Smooth muscle cell (in vitro differentiated cells): ENCODE data around the gene GYS2. TPM values are rescaled to one million over a fixed set of nuclear protein-coding genes. Genes with fewer than 3 reads are reported as not detected.
"Not testable (repeated sequence)": the region's sequence is repeated elsewhere in the genome, so short reads cannot be mapped to it uniquely, and the experiment has no call there.

Source experiments
- DNase-seq: peaks from one replicate; lab custom pipeline; 2025; ENCODE audit not compliant: unreplicated experiment; lab: John Stamatoyannopoulos, UW
- H2AFZ ChIP-seq: fragments of 200-600 bp; sonication (generic); 2 replicates; pipeline ENCODE4 v1.6.0; 2016; ENCODE audit warnings: antibody characterized with exemption, low read depth, mild to moderate bottlenecking
- H3F3A ChIP-seq: fragments of 200-600 bp; sonication (generic); 2 replicates; pipeline ENCODE4 v1.6.0; 2017; ENCODE audit warnings: antibody characterized with exemption, low read depth
- H3K27ac ChIP-seq: fragments of 200-600 bp; sonication (generic); 2 replicates; pipeline ENCODE4 v1.5.1; 2016; ENCODE audit warnings: low read depth, mild to moderate bottlenecking
- H3K27me3 ChIP-seq: fragments of 200-600 bp; sonication (generic); 2 replicates; pipeline ENCODE4 v1.6.1; 2016; ENCODE audit warnings: low read depth, mild to moderate bottlenecking
- H3K36me3 ChIP-seq: fragments of 200-600 bp; sonication (generic); 2 replicates; pipeline ENCODE4 v1.5.1; 2016; ENCODE audit warnings: low read depth
- H3K4me1 ChIP-seq: fragments of 200-600 bp; sonication (generic); 2 replicates; pipeline ENCODE4 v1.5.1; 2016; ENCODE audit warnings: low read depth
- H3K4me2 ChIP-seq: fragments of 200-600 bp; sonication (generic); 2 replicates; pipeline ENCODE4 v1.6.0; 2016; ENCODE audit warnings: mild to moderate bottlenecking
- H3K4me3 ChIP-seq: fragments of 200-600 bp; sonication (generic); 2 replicates; pipeline ENCODE4 v1.5.1; 2016; ENCODE audit warnings: mild to moderate bottlenecking
- H3K79me2 ChIP-seq: fragments of 200-600 bp; sonication (generic); 2 replicates; pipeline ENCODE4 v1.6.0; 2016; ENCODE audit warnings: low read depth, mild to moderate bottlenecking
- H3K9ac ChIP-seq: fragments of 200-600 bp; sonication (generic); 2 replicates; pipeline ENCODE4 v1.6.0; 2016; ENCODE audit warnings: low read depth
- H3K9me3 ChIP-seq: fragments of 200-600 bp; sonication (generic); replicated peaks from 2 replicates; pipeline ENCODE4 v1.5.1; 2016; ENCODE audit warnings: low read depth
- H4K20me1 ChIP-seq: fragments of 200-600 bp; sonication (generic); 2 replicates; pipeline ENCODE4 v1.6.0; 2016; ENCODE audit warnings: low read depth
- WGBS: methylation state at CpG from one replicate; pipeline ENCODE4 v1.1.7; 2016; ENCODE audit warnings: low lambda C conversion rate; 5-methylcytosine and 5-hydroxymethylcytosine counted together
- polyA plus RNA-seq: library from polyadenylated mRNA; unstranded; fragments of >200 nt; fragmentation: Nextera tagmentation; extraction: Ambion mirVana; gene quantifications from 2 replicates; pipeline ENCODE4 v1.2.1, GENCODE V29; 2016
- total RNA-seq: library from RNA; depleted of rRNA; stranded (reverse); fragments of >200 nt; gene quantifications from 2 replicates; pipeline ENCODE4 v1.2.3, GENCODE V29; 2014
- TF ChIP-seq, protein P1 (sequence below): fragments of 200-600 bp; sonication (generic); IDR thresholded peaks from 2 replicates; pipeline ENCODE4 v1.5.1; 2017; ENCODE audit warnings: borderline replicate concordance, mild to moderate bottlenecking, antibody characterized with exemption; ENCODE audit not compliant: insufficient read depth, poor library complexity, severe bottlenecking

Gene GYS2
- total and polyA plus RNA-seq, 2 experiments from 2014 or later, result not detected

DNA sequence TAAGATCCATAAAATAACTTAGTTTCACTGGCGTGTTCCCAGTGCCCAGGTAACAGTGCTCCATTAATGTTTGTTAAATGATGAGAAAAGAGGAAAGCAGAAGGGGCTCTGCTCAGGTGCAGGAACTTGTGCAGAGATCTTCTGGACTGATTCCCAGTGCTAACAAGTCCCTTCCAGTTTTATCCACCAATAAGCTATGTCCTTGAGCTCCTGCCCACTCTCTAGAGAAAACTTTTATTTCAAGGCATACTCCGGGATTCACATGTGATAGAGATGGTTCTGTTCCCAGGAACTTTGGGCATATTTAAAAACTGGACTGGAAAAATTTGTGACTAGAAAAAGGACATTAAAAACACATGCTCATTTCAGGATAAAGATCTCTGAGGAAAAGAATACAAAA, 1.9 kb downstream of the GYS2 start:
- DNase-seq, result no peak
- no peaks in the 10 kb centered on the region for H4K20me1 ChIP-seq
- no peaks in the 10 kb centered on the region for H3K4me1 ChIP-seq
- H3K27ac ChIP-seq, result no peak overlapping the region
- no peaks in the 10 kb centered on the region for H3K27me3 ChIP-seq
- 97% methylated on average over 2 of the region's 2 CpGs for WGBS
- H3K4me3 ChIP-seq, result no peak overlapping the region
- no peaks in the 10 kb centered on the region for H3K36me3 ChIP-seq
- TF ChIP-seq, protein P1, sequence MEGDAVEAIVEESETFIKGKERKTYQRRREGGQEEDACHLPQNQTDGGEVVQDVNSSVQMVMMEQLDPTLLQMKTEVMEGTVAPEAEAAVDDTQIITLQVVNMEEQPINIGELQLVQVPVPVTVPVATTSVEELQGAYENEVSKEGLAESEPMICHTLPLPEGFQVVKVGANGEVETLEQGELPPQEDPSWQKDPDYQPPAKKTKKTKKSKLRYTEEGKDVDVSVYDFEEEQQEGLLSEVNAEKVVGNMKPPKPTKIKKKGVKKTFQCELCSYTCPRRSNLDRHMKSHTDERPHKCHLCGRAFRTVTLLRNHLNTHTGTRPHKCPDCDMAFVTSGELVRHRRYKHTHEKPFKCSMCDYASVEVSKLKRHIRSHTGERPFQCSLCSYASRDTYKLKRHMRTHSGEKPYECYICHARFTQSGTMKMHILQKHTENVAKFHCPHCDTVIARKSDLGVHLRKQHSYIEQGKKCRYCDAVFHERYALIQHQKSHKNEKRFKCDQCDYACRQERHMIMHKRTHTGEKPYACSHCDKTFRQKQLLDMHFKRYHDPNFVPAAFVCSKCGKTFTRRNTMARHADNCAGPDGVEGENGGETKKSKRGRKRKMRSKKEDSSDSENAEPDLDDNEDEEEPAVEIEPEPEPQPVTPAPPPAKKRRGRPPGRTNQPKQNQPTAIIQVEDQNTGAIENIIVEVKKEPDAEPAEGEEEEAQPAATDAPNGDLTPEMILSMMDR, result no peak
- H3K4me2 ChIP-seq, result no peak overlapping the region
- no peak overlapping the region for H3K9ac ChIP-seq
- no peak overlapping the region for H2AFZ ChIP-seq
- no peaks in the 10 kb centered on the region for H3F3A ChIP-seq
- H3K79me2 ChIP-seq, result no peaks in the 10 kb centered on the region
- no peaks in the 10 kb centered on the region for H3K9me3 ChIP-seq

DNA sequence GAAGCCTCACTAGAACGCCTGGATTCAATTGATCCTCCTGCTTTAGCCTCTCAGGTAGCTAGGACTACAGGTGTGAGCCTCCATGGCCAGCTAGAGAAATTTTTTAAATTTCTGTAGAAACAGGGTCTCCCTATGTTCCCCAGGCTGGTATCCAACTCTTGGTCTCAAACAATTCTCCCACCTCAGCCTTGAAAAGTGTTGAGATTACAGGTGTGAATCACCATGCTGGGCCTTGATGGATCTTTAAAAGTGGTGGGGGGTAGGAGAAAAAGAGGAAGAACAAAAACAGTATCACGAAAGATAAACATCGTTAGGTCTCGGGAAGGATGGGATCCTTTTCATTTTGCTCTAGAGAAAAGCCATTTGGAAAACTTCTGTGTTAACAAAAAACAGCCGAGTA, 4.5 kb downstream of the GYS2 start:
- no peaks in the 10 kb centered on the region for H3K79me2 ChIP-seq
- TF ChIP-seq, protein P1, result no peak
- DNase-seq, result no peak
- no peak overlapping the region for H3K27ac ChIP-seq
- H3K4me3 ChIP-seq, result no peak overlapping the region
- no peaks in the 10 kb centered on the region for H3F3A ChIP-seq
- H3K4me1 ChIP-seq, result no peaks in the 10 kb centered on the region
- 82% methylated on average over 5 of the region's 5 CpGs for WGBS
- H3K27me3 ChIP-seq, result no peaks in the 10 kb centered on the region
- no peaks in the 10 kb centered on the region for H3K9me3 ChIP-seq
- no peak overlapping the region for H3K4me2 ChIP-seq
- no peak overlapping the region for H3K9ac ChIP-seq
- H2AFZ ChIP-seq, result no peak overlapping the region
- no peaks in the 10 kb centered on the region for H4K20me1 ChIP-seq
- no peaks in the 10 kb centered on the region for H3K36me3 ChIP-seq

DNA sequence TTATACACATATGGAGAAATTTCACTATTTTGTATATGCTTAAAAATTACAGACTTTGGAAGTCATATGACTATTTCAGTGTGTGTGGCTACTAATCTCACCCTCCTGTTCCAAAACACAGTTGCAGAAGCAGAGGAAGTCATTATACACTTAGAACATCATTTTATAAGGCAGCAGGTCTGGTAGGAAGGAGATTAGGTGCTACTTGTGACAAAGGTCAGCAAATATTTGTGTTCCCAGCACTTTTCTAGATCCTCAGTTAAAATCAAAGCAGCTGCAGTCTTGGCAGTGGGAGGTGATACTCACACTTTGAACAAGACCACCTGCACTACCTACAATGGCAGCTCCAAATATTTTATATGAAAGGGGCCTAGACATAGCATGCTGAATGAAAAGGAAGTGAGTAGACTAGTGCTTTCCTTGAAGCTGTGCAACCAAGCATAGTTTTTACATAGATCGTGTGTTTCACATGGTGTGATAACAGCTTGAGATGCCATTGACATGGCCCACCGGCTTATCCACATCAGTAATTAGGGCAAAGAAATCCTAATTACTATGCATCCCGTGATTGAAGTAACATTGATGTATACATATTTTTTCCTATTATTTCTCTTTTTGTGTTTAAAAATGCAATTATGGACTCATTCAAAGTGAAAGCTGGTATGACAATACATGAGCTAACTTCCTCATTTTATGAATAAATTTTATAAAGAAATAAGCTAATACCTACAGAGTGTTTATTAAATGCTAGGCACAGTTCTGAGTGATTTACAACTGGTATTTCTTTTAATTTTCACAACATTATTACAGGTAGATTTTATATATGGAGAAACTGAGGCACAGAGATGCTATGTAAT, 5.3 kb downstream of the GYS2 start:
- Histone ChIP-seq H4K20me1 (no peaks in the 10 kb centered on the region), H3K4me1 (no peaks in the 10 kb centered on the region), H3K9me3 (no peaks in the 10 kb centered on the region), H3K27me3 (no peaks in the 10 kb centered on the region), H3K4me2 (no peak overlapping the region), H3K27ac (no peak overlapping the region), H2AFZ (no peak overlapping the region), H3F3A (no peaks in the 10 kb centered on the region), H3K36me3 (no peaks in the 10 kb centered on the region), H3K4me3 (no peak overlapping the region), H3K79me2 (no peaks in the 10 kb centered on the region), H3K9ac (no peak overlapping the region)
- TF ChIP-seq, protein P1, result no peak
- DNase-seq, result no peak
- whole genome bisulfite sequencing, result 90% methylated on average over 3 of the region's 3 CpGs

DNA sequence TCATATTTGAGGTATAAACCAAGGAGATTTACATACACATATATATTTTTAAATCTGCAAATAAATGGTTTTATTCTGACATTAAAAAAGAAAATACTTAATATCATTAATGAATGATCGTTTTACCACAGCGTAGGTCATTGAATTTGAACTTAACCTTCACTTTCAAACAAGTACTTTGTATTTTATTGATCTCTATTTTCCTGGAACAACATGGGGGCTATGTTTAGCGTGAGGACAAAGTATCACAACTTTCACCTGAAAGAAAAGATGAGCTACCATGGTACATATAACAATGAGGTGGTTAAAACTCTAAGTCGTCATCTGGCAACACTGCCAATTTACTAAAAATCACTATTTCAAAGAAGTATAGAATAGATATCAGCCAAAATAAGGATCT, 6.0 kb downstream of the GYS2 start:
- TF ChIP-seq, protein P1, result no peak
- Histone ChIP-seq H3K36me3 (no peaks in the 10 kb centered on the region), H3F3A (no peaks in the 10 kb centered on the region), H3K9me3 (no peaks in the 10 kb centered on the region), H3K4me3 (no peak overlapping the region), H3K27ac (no peak overlapping the region), H3K4me1 (no peaks in the 10 kb centered on the region), H4K20me1 (no peaks in the 10 kb centered on the region), H2AFZ (no peak overlapping the region), H3K79me2 (no peaks in the 10 kb centered on the region), H3K4me2 (no peak overlapping the region), H3K9ac (no peak overlapping the region), H3K27me3 (no peaks in the 10 kb centered on the region)
- whole genome bisulfite sequencing, result 85% methylated on average over 4 of the region's 4 CpGs
- no peak for DNase-seq

DNA sequence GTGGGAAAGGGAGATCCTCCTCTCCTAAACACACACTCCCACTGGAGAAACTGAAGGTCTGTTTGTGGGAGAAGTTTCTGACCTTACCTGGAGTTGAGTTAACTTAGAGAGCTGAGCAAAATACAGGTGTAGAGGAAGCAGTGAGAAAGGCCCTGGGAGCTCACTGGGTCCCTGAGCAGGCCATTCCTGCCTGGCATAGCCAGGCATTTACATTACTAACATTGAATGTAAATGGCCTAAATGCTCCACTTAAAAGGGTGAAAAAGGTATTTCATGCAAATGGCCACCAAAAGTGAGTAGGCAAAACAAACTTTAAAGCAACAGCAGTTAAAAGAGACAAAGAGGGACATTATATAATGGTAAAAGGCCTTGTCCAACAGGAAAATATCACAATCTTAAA, 9.3 kb downstream of the GYS2 start:
- H3K27ac ChIP-seq, H4K20me1 ChIP-seq, H3F3A ChIP-seq, H2AFZ ChIP-seq, H3K27me3 ChIP-seq, H3K4me1 ChIP-seq, H3K4me3 ChIP-seq, H3K4me2 ChIP-seq, DNase-seq, H3K79me2 ChIP-seq, H3K9me3 ChIP-seq, H3K36me3 ChIP-seq, H3K9ac ChIP-seq: not testable (repeated sequence)
